ENCODE results near the gene PMPCA. TPM values are rescaled to one million over a fixed set of nuclear protein-coding genes. Genes with fewer than 3 reads are reported as not detected.

Gene PMPCA
- total RNA-seq, 2 donors from 2014 or later = 89.7 to 123 TPM

DNA sequence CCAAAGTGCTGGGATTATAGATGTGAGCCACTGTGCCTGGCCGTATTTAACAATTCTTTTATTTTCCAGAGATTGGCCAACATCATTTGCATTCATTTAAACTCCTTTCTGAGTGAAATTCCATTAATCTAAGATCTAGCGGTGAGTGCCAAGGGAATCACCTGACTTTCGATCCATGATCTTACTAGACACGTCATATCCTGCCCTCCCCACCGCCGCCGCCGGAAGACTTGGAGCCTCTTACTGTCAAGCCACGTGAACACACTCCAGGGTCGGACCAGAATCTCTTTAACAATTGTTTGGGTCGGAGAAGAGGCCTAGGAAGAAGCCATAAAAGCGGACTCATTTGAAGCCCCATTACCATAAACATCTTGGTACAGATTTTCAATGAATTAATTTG lies 16.3 kb downstream of the PMPCA start:
- Mint-ChIP-seq H3K9me3 (no peaks in the 10 kb centered on the region), H3K27ac (no peak overlapping the region), H3K27me3 (no peaks in the 10 kb centered on the region), H3K4me3 (no peak overlapping the region), H3K36me3 (ENCODE audit: low read depth) (peaks cover 61% of the 10 kb centered on the region), H3K4me1 (no peaks in the 10 kb centered on the region)
- no peak for ATAC-seq (replicated peaks)

GRCh38 chr9:136429075-136429628 lies 18.7 kb downstream of the PMPCA start:
- peaks cover 37% of the 10 kb centered on the region for H3K36me3 Mint-ChIP-seq (ENCODE audit: low read depth)
- H3K4me3 Mint-ChIP-seq = no peak overlapping the region
- no peaks in the 10 kb centered on the region for H3K4me1 Mint-ChIP-seq
- H3K27ac Mint-ChIP-seq = no peak overlapping the region
- no peaks in the 10 kb centered on the region for H3K9me3 Mint-ChIP-seq
- ATAC-seq (replicated peaks) = no peak
- H3K27me3 Mint-ChIP-seq = no peaks in the 10 kb centered on the region

- Mint-ChIP-seq H3K27me3 (no peaks in the 10 kb centered on the region), H3K9me3 (no peaks in the 10 kb centered on the region), H3K36me3 (ENCODE audit: low read depth) (peaks cover 30% of the 10 kb centered on the region), H3K4me3 (no peak overlapping the region), H3K27ac (no peak overlapping the region), H3K4me1 (no peaks in the 10 kb centered on the region)
- ATAC-seq (replicated peaks) = no peak
Observed at GRCh38 chr9:136429683-136430491, 19.4 kb downstream of the PMPCA start.

GRCh38 chr9:136430588-136431234 lies 20.3 kb downstream of the PMPCA start:
- Mint-ChIP-seq H3K36me3 (ENCODE audit: low read depth) (peaks cover 22% of the 10 kb centered on the region), H3K4me1 (no peaks in the 10 kb centered on the region), H3K27ac (no peak overlapping the region), H3K9me3 (no peaks in the 10 kb centered on the region), H3K27me3 (no peaks in the 10 kb centered on the region), H3K4me3 (no peak overlapping the region)
- no peak for ATAC-seq (replicated peaks)

- Mint-ChIP-seq H3K27ac (no peak overlapping the region), H3K27me3 (no peaks in the 10 kb centered on the region), H3K4me3 (no peak overlapping the region), H3K36me3 (ENCODE audit: low read depth) (peaks cover 15% of the 10 kb centered on the region), H3K9me3 (no peaks in the 10 kb centered on the region), H3K4me1 (peaks cover 4% of the 10 kb centered on the region)
- no peak for ATAC-seq (replicated peaks)
Observed at GRCh38 chr9:136431782-136432350, 21.4 kb downstream of the PMPCA start.

DNA sequence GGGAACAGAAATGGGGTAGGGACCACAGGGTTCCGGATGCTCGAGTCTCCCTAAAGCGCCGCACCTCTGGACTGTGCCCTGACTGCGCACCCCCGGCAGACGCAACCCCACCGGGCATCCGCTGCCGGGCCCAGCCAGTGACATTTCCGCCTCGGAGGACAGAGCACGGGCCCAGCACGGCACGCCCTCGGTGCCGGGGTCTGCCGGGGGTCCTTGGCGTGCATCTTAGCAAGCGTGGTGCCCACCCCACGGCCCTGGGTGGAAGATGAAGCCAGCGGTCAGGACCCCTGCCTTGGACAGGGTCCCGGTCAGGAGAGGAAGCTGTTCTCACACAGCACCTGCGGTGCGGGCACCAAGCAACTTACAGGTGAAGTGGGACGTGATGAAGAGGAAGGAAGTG lies 22.1 kb downstream of the PMPCA start:
- peaks cover 10% of the 10 kb centered on the region for H3K4me1 Mint-ChIP-seq
- no peak overlapping the region for H3K4me3 Mint-ChIP-seq
- no peak overlapping the region for H3K27ac Mint-ChIP-seq
- H3K9me3 Mint-ChIP-seq = no peaks in the 10 kb centered on the region
- H3K36me3 Mint-ChIP-seq (ENCODE audit: low read depth) = peaks cover 18% of the 10 kb centered on the region
- no peak for ATAC-seq (replicated peaks)
- no peaks in the 10 kb centered on the region for H3K27me3 Mint-ChIP-seq

DNA sequence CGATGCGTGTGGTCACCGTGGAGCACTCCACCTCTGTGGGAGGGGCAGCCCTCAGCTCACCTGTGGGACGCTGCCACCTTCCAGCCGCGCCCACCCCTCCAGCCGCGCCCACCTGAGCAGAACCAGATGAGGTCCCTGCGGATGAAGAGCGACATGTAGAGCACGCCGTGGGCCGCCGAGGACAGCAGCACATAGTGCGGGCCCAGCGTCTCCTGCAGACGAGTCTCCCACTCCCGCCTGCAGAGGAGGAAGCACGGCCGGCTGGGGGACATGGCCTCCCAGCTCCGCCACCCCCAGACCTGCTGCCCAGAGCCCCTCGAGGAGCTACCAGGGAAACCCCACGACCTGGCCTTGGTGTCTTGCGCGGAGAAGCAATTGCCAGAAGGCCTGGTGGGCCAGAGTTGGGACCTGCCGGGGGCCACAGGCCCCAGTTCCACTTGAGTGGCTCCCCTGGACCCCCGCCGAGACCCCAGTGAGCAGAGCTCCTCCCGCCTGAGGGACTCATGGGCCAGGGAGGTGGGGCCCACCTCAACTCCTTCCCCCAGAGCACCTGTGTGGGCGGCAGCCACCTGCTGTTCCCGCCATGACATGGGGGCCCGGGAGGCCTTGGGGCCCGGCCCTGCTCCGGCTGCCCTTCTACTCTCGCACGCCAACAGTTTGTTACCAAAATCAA lies 22.7 kb downstream of the PMPCA start:
- no peak for ATAC-seq (replicated peaks)
- Mint-ChIP-seq H3K27ac (no peak overlapping the region), H3K4me1 (peaks cover 10% of the 10 kb centered on the region), H3K9me3 (no peaks in the 10 kb centered on the region), H3K36me3 (ENCODE audit: low read depth) (peaks cover 22% of the 10 kb centered on the region), H3K27me3 (no peaks in the 10 kb centered on the region), H3K4me3 (no peak overlapping the region)

DNA sequence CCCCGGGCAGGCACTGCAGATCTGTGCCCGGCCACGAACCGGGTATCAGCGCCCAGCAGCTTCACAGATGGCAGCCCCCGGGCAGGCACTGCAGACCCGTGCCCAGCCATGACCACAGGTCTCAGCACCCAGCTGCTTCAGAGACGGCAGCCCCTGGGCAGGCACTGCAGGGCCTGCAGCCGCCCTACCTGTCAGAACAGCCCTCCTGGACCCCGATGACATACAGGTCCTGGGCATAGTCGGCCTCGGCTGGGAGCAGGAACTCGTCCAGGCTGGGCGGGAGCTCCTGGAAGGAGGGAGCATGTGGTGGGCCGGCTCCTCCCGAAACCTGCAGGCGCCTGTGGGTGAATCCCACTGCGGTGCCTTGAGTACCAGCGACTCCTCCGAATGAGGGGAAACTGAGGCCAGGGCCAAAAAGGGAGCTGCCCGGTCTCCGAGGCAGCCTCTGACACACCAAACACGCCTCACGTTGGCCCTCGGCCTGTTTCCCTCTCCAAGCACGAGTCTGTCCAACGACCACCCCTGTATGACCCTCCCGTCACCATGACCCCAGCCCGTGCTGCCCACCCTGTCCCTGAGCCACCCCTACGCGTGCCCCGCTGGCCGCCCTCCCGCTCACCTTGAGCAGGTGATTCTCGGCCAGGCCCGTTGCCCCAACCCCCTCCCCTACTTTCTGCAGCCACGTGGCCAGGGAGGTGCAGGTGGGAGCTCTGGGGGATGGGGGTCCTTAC lies 23.6 kb downstream of the PMPCA start:
- H3K9me3 Mint-ChIP-seq = no peaks in the 10 kb centered on the region
- peaks cover 10% of the 10 kb centered on the region for H3K4me1 Mint-ChIP-seq

DNA sequence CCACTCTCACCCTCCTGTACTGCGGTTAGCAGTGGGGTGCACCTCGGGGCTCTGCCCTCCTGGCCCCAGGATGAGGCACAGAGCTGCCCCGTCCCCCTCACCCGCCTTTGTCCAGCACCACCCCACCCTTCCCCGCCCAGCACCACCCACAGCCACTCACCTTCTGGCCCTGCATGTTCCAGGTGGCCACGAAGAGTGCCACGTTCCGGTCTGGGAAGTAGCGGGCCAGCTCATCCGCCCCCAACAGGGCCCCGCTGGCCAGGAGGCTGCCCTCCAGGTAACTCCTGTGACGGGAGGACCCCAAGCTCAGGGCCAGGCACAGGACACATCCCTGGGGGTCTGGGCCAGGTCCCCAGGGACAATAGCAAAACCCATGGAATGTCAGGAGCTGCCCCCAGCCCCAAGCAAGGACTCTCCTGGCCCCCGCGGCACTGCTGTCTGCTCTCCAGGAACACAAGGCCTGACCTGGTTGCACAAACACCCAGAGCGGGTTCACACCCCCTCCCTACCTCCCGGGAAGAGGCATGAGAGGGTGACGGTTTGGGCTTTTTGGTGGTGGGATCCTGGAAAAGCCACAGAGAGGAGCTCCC lies 24.2 kb downstream of the PMPCA start:
- peaks cover 22% of the 10 kb centered on the region for H3K36me3 Mint-ChIP-seq (ENCODE audit: low read depth)
- H3K4me1 Mint-ChIP-seq = peaks cover 10% of the 10 kb centered on the region
- no peak overlapping the region for H3K27ac Mint-ChIP-seq
- no peaks in the 10 kb centered on the region for H3K9me3 Mint-ChIP-seq
- ATAC-seq (replicated peaks) = no peak
- H3K4me3 Mint-ChIP-seq = no peak overlapping the region
- H3K27me3 Mint-ChIP-seq = no peaks in the 10 kb centered on the region

More for the DNA sequence above, 23.6 kb downstream of the PMPCA start:
- H3K36me3 Mint-ChIP-seq (ENCODE audit: low read depth) = peaks cover 26% of the 10 kb centered on the region
- no peak overlapping the region for H3K4me3 Mint-ChIP-seq
- ATAC-seq (replicated peaks) = no peak
- no peak overlapping the region for H3K27ac Mint-ChIP-seq
- no peaks in the 10 kb centered on the region for H3K27me3 Mint-ChIP-seq

GRCh38 chr9:136436055-136436634 lies 25.7 kb downstream of the PMPCA start:
- H3K4me3 Mint-ChIP-seq = peak overlapping the region; percentile 87

GRCh38 chr9:136437430-136437829 lies 27.0 kb downstream of the PMPCA start:
- Mint-ChIP-seq H3K36me3 (ENCODE audit: low read depth) (peaks cover 32% of the 10 kb centered on the region), H3K27ac (peak overlapping the region; percentile 87)

More at GRCh38 chr9:136436055-136436634, 25.7 kb downstream of the PMPCA start:
- H3K27ac Mint-ChIP-seq = no peak overlapping the region
- no peaks in the 10 kb centered on the region for H3K27me3 Mint-ChIP-seq
- H3K9me3 Mint-ChIP-seq = no peaks in the 10 kb centered on the region
- H3K4me1 Mint-ChIP-seq = peaks cover 10% of the 10 kb centered on the region
- peaks cover 22% of the 10 kb centered on the region for H3K36me3 Mint-ChIP-seq (ENCODE audit: low read depth)
- ATAC-seq (replicated peaks) = no peak

DNA sequence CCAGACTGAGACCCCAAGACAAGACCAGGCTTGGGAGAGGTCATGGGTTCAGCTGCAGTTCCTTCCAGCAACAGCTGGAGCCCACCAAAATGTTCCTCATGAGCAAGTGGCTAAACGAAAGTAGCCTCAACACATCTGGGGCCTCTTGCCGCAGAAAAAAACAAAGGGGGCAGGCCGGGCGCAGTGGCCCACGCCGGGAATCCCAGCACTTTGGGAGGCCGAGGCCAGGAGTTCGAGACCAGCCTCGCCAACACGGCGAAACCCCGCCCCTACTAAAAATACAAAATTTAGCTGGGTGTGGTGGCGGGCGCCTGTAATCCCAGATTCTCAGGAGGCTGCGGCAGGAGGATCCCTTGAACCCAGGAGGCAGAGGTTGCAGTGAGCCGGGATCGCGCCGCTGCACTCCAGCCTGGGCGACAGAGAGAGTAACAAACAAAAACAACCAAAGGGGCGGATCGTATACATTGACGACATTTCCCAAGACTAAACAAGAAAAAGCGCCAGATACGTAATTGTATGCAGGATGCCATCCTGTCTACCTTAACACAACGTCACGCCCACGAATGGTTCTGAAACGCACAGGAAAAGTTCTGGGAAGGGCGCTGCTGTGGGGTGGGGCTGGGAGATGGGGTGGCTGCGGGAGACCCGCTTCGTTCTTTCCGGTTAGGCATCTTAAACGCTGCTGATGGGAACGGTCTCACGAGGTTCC lies 27.5 kb downstream of the PMPCA start:
- Mint-ChIP-seq H3K4me1 (peaks cover 10% of the 10 kb centered on the region), H3K27ac (peak overlapping the region; percentile 87), H3K9me3 (no peaks in the 10 kb centered on the region), H3K4me3 (peak overlapping the region; percentile 87), H3K36me3 (ENCODE audit: low read depth) (peaks cover 38% of the 10 kb centered on the region), H3K27me3 (no peaks in the 10 kb centered on the region)
- ATAC-seq (replicated peaks) = no peak

More at GRCh38 chr9:136437430-136437829, 27.0 kb downstream of the PMPCA start:
- Mint-ChIP-seq H3K27me3 (no peaks in the 10 kb centered on the region), H3K4me1 (peaks cover 10% of the 10 kb centered on the region), H3K9me3 (no peaks in the 10 kb centered on the region), H3K4me3 (peak overlapping the region; percentile 87)
- ATAC-seq (replicated peaks) = no peak

All from activated T-helper 17 cell treated with anti-CD3 and anti-CD28 coated beads, Interleukin-2, amount 50 U/mL, for 72 hours (primary cell).